Nucleus accumbens (tissue), 56 donors: Measurements from ENCODE around the gene GMCL2.

Source experiments
- DNase-seq, 56 donors: peaks; one replicate each; lab custom pipeline; 2025; lab: John Stamatoyannopoulos, UW

The GMCL2 gene

GRCh38 chr5:178223196-178223773 lies 36.1 kb upstream of the GMCL2 start:
- DNase-seq: no peak

- DNase-seq: no peak
Observed at GRCh38 chr5:178222292-178222691, 35.1 kb upstream of the GMCL2 start.

- no peak for DNase-seq
Observed at GRCh38 chr5:178221853-178222252, 34.7 kb upstream of the GMCL2 start.

GRCh38 chr5:178221282-178221681 lies 34.1 kb upstream of the GMCL2 start:
- no peak for DNase-seq

GRCh38 chr5:178218827-178219226 lies 31.7 kb upstream of the GMCL2 start:
- DNase-seq: no peak

- DNase-seq: no peak
Observed at GRCh38 chr5:178218237-178218776, 31.1 kb upstream of the GMCL2 start.

- DNase-seq: no peak
Observed at GRCh38 chr5:178216779-178217178, 29.6 kb upstream of the GMCL2 start.

GRCh38 chr5:178216088-178216534 lies 28.9 kb upstream of the GMCL2 start:
- no peak for DNase-seq

GRCh38 chr5:178215280-178216002 lies 28.3 kb upstream of the GMCL2 start:
- DNase-seq: no peak

GRCh38 chr5:178214160-178214803 lies 27.1 kb upstream of the GMCL2 start:
- no peak for DNase-seq

- DNase-seq: no peak
Observed at GRCh38 chr5:178213748-178214151, 26.6 kb upstream of the GMCL2 start.

GRCh38 chr5:178213003-178213461 lies 25.9 kb upstream of the GMCL2 start:
- DNase-seq: no peak

GRCh38 chr5:178212241-178213002 lies 25.3 kb upstream of the GMCL2 start:
- DNase-seq: no peak

GRCh38 chr5:178211095-178212048 lies 24.2 kb upstream of the GMCL2 start:
- no peak for DNase-seq

GRCh38 chr5:178210686-178211085 lies 23.5 kb upstream of the GMCL2 start:
- DNase-seq: no peak

- DNase-seq: no peak
Observed at GRCh38 chr5:178210073-178210535, 22.9 kb upstream of the GMCL2 start.

- DNase-seq: no peak
Observed at GRCh38 chr5:178209334-178210072, 22.3 kb upstream of the GMCL2 start.

GRCh38 chr5:178208540-178209227 lies 21.5 kb upstream of the GMCL2 start:
- no peak for DNase-seq
